Smooth muscle cell (in vitro differentiated cells): Measurements from ENCODE around the gene BEND7. TPM values are rescaled to one million over a fixed set of nuclear protein-coding genes. Genes with fewer than 3 reads are reported as not detected.

Source experiments
- DNase-seq: peaks from one replicate; lab custom pipeline; 2025; ENCODE audit not compliant: unreplicated experiment; lab: John Stamatoyannopoulos, UW
- H2AFZ ChIP-seq: fragments of 200-600 bp; sonication (generic); 2 replicates; pipeline ENCODE4 v1.6.0; 2016; ENCODE audit warnings: antibody characterized with exemption, low read depth, mild to moderate bottlenecking
- H3F3A ChIP-seq: fragments of 200-600 bp; sonication (generic); 2 replicates; pipeline ENCODE4 v1.6.0; 2017; ENCODE audit warnings: antibody characterized with exemption, low read depth
- H3K27ac ChIP-seq: fragments of 200-600 bp; sonication (generic); 2 replicates; pipeline ENCODE4 v1.5.1; 2016; ENCODE audit warnings: low read depth, mild to moderate bottlenecking
- H3K27me3 ChIP-seq: fragments of 200-600 bp; sonication (generic); 2 replicates; pipeline ENCODE4 v1.6.1; 2016; ENCODE audit warnings: low read depth, mild to moderate bottlenecking
- H3K36me3 ChIP-seq: fragments of 200-600 bp; sonication (generic); 2 replicates; pipeline ENCODE4 v1.5.1; 2016; ENCODE audit warnings: low read depth
- H3K4me1 ChIP-seq: fragments of 200-600 bp; sonication (generic); 2 replicates; pipeline ENCODE4 v1.5.1; 2016; ENCODE audit warnings: low read depth
- H3K4me2 ChIP-seq: fragments of 200-600 bp; sonication (generic); 2 replicates; pipeline ENCODE4 v1.6.0; 2016; ENCODE audit warnings: mild to moderate bottlenecking
- H3K4me3 ChIP-seq: fragments of 200-600 bp; sonication (generic); 2 replicates; pipeline ENCODE4 v1.5.1; 2016; ENCODE audit warnings: mild to moderate bottlenecking
- H3K79me2 ChIP-seq: fragments of 200-600 bp; sonication (generic); 2 replicates; pipeline ENCODE4 v1.6.0; 2016; ENCODE audit warnings: low read depth, mild to moderate bottlenecking
- H3K9ac ChIP-seq: fragments of 200-600 bp; sonication (generic); 2 replicates; pipeline ENCODE4 v1.6.0; 2016; ENCODE audit warnings: low read depth
- H3K9me3 ChIP-seq: fragments of 200-600 bp; sonication (generic); replicated peaks from 2 replicates; pipeline ENCODE4 v1.5.1; 2016; ENCODE audit warnings: low read depth
- H4K20me1 ChIP-seq: fragments of 200-600 bp; sonication (generic); 2 replicates; pipeline ENCODE4 v1.6.0; 2016; ENCODE audit warnings: low read depth
- CTCF ChIP-seq: fragments of 200-600 bp; sonication (generic); IDR thresholded peaks from 2 replicates; pipeline ENCODE4 v1.5.1; 2017; ENCODE audit warnings: borderline replicate concordance, mild to moderate bottlenecking, antibody characterized with exemption; ENCODE audit not compliant: insufficient read depth, poor library complexity, severe bottlenecking
- WGBS: methylation state at CpG from one replicate; pipeline ENCODE4 v1.1.7; 2016; ENCODE audit warnings: low lambda C conversion rate; 5-methylcytosine and 5-hydroxymethylcytosine counted together
- polyA plus RNA-seq: library from polyadenylated mRNA; unstranded; fragments of >200 nt; fragmentation: Nextera tagmentation; extraction: Ambion mirVana; gene quantifications from 2 replicates; pipeline ENCODE4 v1.2.1, GENCODE V29; 2016
- total RNA-seq: library from RNA; depleted of rRNA; stranded (reverse); fragments of >200 nt; gene quantifications from 2 replicates; pipeline ENCODE4 v1.2.3, GENCODE V29; 2014

The BEND7 gene
- total and polyA plus RNA-seq, 2 experiments from 2014 or later: 1.7 to 5.8 TPM

DNA sequence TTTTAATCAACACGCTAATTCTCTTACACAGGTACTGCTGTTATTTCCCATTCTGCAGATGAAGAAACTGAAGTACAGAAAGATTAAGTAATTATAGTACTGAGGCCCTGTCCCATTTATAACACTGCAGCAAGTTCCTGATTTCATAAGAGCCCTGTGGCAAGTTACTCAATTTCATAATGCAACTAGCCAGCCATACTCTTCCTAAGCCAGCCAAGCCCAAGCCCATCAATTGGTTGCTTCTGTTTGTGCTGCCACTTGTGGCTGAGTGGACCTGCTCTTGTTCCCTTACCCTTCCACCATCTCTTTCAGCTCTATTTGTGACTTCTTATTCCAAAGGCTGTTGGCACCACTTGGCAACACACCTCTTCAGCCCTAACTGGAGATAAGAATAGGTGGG lies 38.2 kb upstream of the BEND7 start:
- DNase-seq: no peak
- Histone ChIP-seq H3K4me1 (no peaks in the 10 kb centered on the region), H3F3A (no peaks in the 10 kb centered on the region), H3K9me3 (no peaks in the 10 kb centered on the region), H3K4me2 (no peak overlapping the region), H3K27ac (no peak overlapping the region), H2AFZ (no peak overlapping the region), H3K27me3 (peaks cover 5% of the 10 kb centered on the region), H3K36me3 (no peaks in the 10 kb centered on the region), H3K4me3 (no peak overlapping the region), H4K20me1 (no peaks in the 10 kb centered on the region), H3K9ac (no peak overlapping the region), H3K79me2 (no peaks in the 10 kb centered on the region)
- WGBS: 91% methylated on average over 1 of the region's 1 CpG
- TF ChIP-seq CTCF: no peak

GRCh38 chr10:13564576-13564975 lies 35.8 kb upstream of the BEND7 start:
- Histone ChIP-seq H3K4me1 (no peaks in the 10 kb centered on the region), H3K4me2 (no peak overlapping the region), H4K20me1 (no peaks in the 10 kb centered on the region), H3K27me3 (no peaks in the 10 kb centered on the region), H3K27ac (no peak overlapping the region), H3K9me3 (no peaks in the 10 kb centered on the region), H2AFZ (no peak overlapping the region), H3K79me2 (no peaks in the 10 kb centered on the region), H3K4me3 (no peak overlapping the region), H3F3A (no peaks in the 10 kb centered on the region), H3K9ac (no peak overlapping the region), H3K36me3 (no peaks in the 10 kb centered on the region)
- DNase-seq: no peak
- TF ChIP-seq CTCF: no peak
- WGBS: 89% methylated on average over 3 of the region's 3 CpGs

GRCh38 chr10:13563481-13564445 lies 34.9 kb upstream of the BEND7 start:
- H3K27me3 ChIP-seq: no peaks in the 10 kb centered on the region
- no peak overlapping the region for H3K27ac ChIP-seq
- TF ChIP-seq CTCF: no peak

More at GRCh38 chr10:13563481-13564445, 34.9 kb upstream of the BEND7 start:
- Histone ChIP-seq H3K4me2 (no peak overlapping the region), H3K79me2 (no peaks in the 10 kb centered on the region), H3K9ac (no peak overlapping the region), H3K4me3 (no peak overlapping the region), H3K36me3 (no peaks in the 10 kb centered on the region), H3F3A (no peaks in the 10 kb centered on the region), H3K4me1 (no peaks in the 10 kb centered on the region), H3K9me3 (no peaks in the 10 kb centered on the region), H2AFZ (no peak overlapping the region), H4K20me1 (no peaks in the 10 kb centered on the region)
- WGBS: 93% methylated on average over 11 of the region's 11 CpGs
- no peak for DNase-seq
